ENCODE measurements around the gene AHCY.

GRCh38 chr20:34243377-34243776, 59.8 kb downstream of the AHCY start:
- TF ChIP-seq POLR2AphosphoS5 (IDR thresholded peaks at IDR 0.05) (no peak), CTCF (IDR thresholded peaks at IDR 0.05) (no peak), POLR2A (IDR thresholded peaks at IDR 0.05) (no peak)

All from breast epithelium (tissue), 3 donors.